ENCODE results near the gene PSTPIP2.

- TF ChIP-seq ZNF232 (CRISPR knock-in tag; IDR thresholded peaks at IDR 0.05) (no peak), FOXP1 (CRISPR knock-in tag; IDR thresholded peaks at IDR 0.05; ENCODE audit: borderline replicate concordance) (no peak), JUN (CRISPR knock-in tag; IDR thresholded peaks at IDR 0.05) (no peak), IRF1 (CRISPR knock-in tag; IDR thresholded peaks at IDR 0.05) (no peak), NR3C1 (CRISPR knock-in tag; conservative IDR thresholded peaks at IDR 0.05; ENCODE audit: low read depth) (no peak), MYBL2 (CRISPR knock-in tag; IDR thresholded peaks at IDR 0.05) (no peak), TEAD1 (CRISPR knock-in tag; IDR thresholded peaks at IDR 0.05) (no peak)
- TF ChIP-seq, protein P1, sequence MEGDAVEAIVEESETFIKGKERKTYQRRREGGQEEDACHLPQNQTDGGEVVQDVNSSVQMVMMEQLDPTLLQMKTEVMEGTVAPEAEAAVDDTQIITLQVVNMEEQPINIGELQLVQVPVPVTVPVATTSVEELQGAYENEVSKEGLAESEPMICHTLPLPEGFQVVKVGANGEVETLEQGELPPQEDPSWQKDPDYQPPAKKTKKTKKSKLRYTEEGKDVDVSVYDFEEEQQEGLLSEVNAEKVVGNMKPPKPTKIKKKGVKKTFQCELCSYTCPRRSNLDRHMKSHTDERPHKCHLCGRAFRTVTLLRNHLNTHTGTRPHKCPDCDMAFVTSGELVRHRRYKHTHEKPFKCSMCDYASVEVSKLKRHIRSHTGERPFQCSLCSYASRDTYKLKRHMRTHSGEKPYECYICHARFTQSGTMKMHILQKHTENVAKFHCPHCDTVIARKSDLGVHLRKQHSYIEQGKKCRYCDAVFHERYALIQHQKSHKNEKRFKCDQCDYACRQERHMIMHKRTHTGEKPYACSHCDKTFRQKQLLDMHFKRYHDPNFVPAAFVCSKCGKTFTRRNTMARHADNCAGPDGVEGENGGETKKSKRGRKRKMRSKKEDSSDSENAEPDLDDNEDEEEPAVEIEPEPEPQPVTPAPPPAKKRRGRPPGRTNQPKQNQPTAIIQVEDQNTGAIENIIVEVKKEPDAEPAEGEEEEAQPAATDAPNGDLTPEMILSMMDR (IDR thresholded peaks at IDR 0.05), result no peak
Measured at GRCh38 chr18:46067438-46068007, 4.5 kb downstream of the PSTPIP2 start.
